K562 (cell line): ENCODE results near the gene ACBD6. TPM values are rescaled to one million over a fixed set of nuclear protein-coding genes. Genes with fewer than 3 reads are reported as not detected.

Experiments
- ATAC-seq: fragments of 200-7000 bp; cut with Tn5 transposase; 3 replicates; pipeline ENCODE4 v1.9.1; 2020; ENCODE audit warnings: moderate library complexity
- BruUV-seq: library from RNA; stranded (reverse); fragments of 400-500 nt; replicated peaks from 2 replicates; lab custom pipeline; 2021; lab: Mats Ljungman, UMichigan
- CTCF ChIA-PET: fragments of 300-600 bp; formaldehyde crosslinking; extraction: SDS; loops from one replicate; lab custom pipeline; 2021; ENCODE audit warnings: low intra/inter-chr PET ratio; lab: Yijun Ruan, JAX
- POLR2A ChIA-PET: fragments of 300-600, 350-650 bp; sonication (Branson Sonifier 250); formaldehyde crosslinking; extraction: SDS; loops from one replicate; lab custom pipeline; 2021; ENCODE audit warnings: antibody characterized with exemption, inconsistent platforms; lab: Yijun Ruan, JAX
- DNase-seq, 4 experiments: peaks; one replicate each; pipeline versions ENCODE4 v3.0.0 to v3.0.0-alpha.2; 2011 to 2018; ENCODE audit warnings: low spot score in 3 of 4, mixed read lengths in 3 of 4; ENCODE audit errors: extremely low read depth in 1 of 4
- FAIRE-seq: peaks from 2 replicates; lab custom pipeline; 2011; peaks lifted over from hg19 to GRCh38; lab: Jason Lieb, UNC
- H2AFZ ChIP-seq: 2 replicates; pipeline ENCODE4 v1.6.0; 2011; ENCODE audit warnings: low read depth, low read length, control low read depth, inconsistent platforms
- H3K27ac ChIP-seq: fragments of 200-600 bp; 3 replicates; pipeline ENCODE4 v1.8.0; 2011; ENCODE audit warnings: low read depth, mild to moderate bottlenecking, control low read depth, inconsistent platforms, low read length, moderate library complexity, mixed read lengths; ENCODE audit errors: extremely low read depth
- H3K27me3 ChIP-seq, 2 experiments: fragments of 300-600 bp in 1 of 2; 2 replicates in 1 of 2; 3 replicates in 1 of 2; pipeline versions ENCODE4 v1.6.0 to v1.8.0; 2011; ENCODE audit warnings: inconsistent platforms in 2 of 2, low read length in 2 of 2, mild to moderate bottlenecking in 1 of 2, mixed read lengths in 1 of 2, moderate library complexity in 1 of 2; ENCODE audit not compliant: control insufficient read depth in 2 of 2, insufficient read depth in 2 of 2
- H3K36me3 ChIP-seq: fragments of 300-600 bp; 3 replicates; pipeline ENCODE4 v1.8.0; 2011; ENCODE audit warnings: mild to moderate bottlenecking, low read length, inconsistent platforms; ENCODE audit not compliant: control insufficient read depth, insufficient read depth
- H3K4me1 ChIP-seq, 2 experiments: fragments of 200-600 bp in 1 of 2; replicated peaks in 1 of 2; 2 replicates in 1 of 2; 3 replicates in 1 of 2; pipeline versions ENCODE4 v1.5.1 to v1.8.0; 2011; ENCODE audit warnings: inconsistent platforms in 2 of 2, low read length in 2 of 2, mild to moderate bottlenecking in 1 of 2, mixed read lengths in 1 of 2, moderate library complexity in 1 of 2; ENCODE audit not compliant: control insufficient read depth in 2 of 2, insufficient read depth in 2 of 2
- H3K4me2 ChIP-seq: 2 replicates; pipeline ENCODE4 v1.6.1; 2011; ENCODE audit warnings: low read length, control low read depth, inconsistent platforms, mixed read lengths; ENCODE audit not compliant: insufficient read depth
- H3K4me3 ChIP-seq: fragments of 200-600 bp; sonication (generic), shearing (Covaris generic); 2 replicates; pipeline ENCODE4 v1.5.1; 2016; ENCODE audit warnings: control low read depth, inconsistent platforms
- H3K79me2 ChIP-seq: fragments of 200-600 bp; 3 replicates; pipeline ENCODE4 v1.8.0; 2011; ENCODE audit warnings: low read length, inconsistent platforms; ENCODE audit not compliant: control insufficient read depth, insufficient read depth
- H3K9ac ChIP-seq, 2 experiments: 2 replicates each; pipeline versions ENCODE4 v1.6.0 to v1.6.1; 2011; ENCODE audit warnings: low read depth in 2 of 2, low read length in 2 of 2, control low read depth in 1 of 2, inconsistent platforms in 1 of 2, mild to moderate bottlenecking in 1 of 2, mixed read lengths in 1 of 2; ENCODE audit not compliant: insufficient read depth in 1 of 2
- H3K9me1 ChIP-seq: one replicate; pipeline ENCODE4 v1.6.0; 2011; ENCODE audit warnings: inconsistent platforms, mild to moderate bottlenecking, low read length, moderate library complexity; ENCODE audit not compliant: control insufficient read depth, insufficient read depth
- H3K9me3 ChIP-seq: replicated peaks from 2 replicates; pipeline ENCODE4 v1.5.1; 2011; ENCODE audit warnings: low read depth, low read length, inconsistent platforms; ENCODE audit not compliant: control insufficient read depth, insufficient read depth
- H4K20me1 ChIP-seq: replicated peaks from 2 replicates; pipeline ENCODE4 v1.6.1; 2011; ENCODE audit warnings: low read length, inconsistent platforms, mixed read lengths; ENCODE audit not compliant: control insufficient read depth, insufficient read depth
- ATF1 ChIP-seq, 2 experiments: fragments of 450-650 bp in 1 of 2; IDR thresholded peaks; 2 replicates each; pipeline ENCODE4 v1.6.1; 2016; ENCODE audit warnings: missing compliant biosample characterization in 1 of 2, missing genetic modification characterization in 1 of 2
- C11orf30 ChIP-seq: fragments of 450-650 bp; IDR thresholded peaks from 2 replicates; pipeline ENCODE4 v1.6.1; 2016; ENCODE audit warnings: low read depth, mild to moderate bottlenecking
- CREB5 ChIP-seq: fragments of 250-450 bp; sonication (Bioruptor Pico); IDR thresholded peaks from 2 replicates; pipeline ENCODE4 v1.5.0; 2020; ENCODE audit warnings: mild to moderate bottlenecking
- MAFG ChIP-seq: fragments of 450-650 bp; conservative IDR thresholded peaks from 2 replicates; pipeline ENCODE4 v1.6.1; 2016; ENCODE audit warnings: missing genetic modification characterization, missing compliant biosample characterization
- RAD21 ChIP-seq, 2 experiments: fragments of 250-450 bp in 1 of 2; fragments of 450-650 bp in 1 of 2; sonication (Bioruptor Pico) in 1 of 2; formaldehyde crosslinking in 1 of 2; IDR thresholded peaks in 1 of 2; conservative IDR thresholded peaks in 1 of 2; 2 replicates each; pipeline versions ENCODE4 v1.4.0 to v1.8.0; 2020 to 2022; ENCODE audit warnings: mild to moderate bottlenecking in 2 of 2, moderate library complexity in 1 of 2
- RFX7 ChIP-seq: fragments of 250-450 bp; sonication (Bioruptor Pico); IDR thresholded peaks from 2 replicates; pipeline ENCODE4 v1.5.1; 2021; ENCODE audit warnings: mild to moderate bottlenecking
- SREBF1 ChIP-seq: fragments of 150-350 bp; IDR thresholded peaks from 2 replicates; pipeline ENCODE4 v1.6.1; 2014; ENCODE audit warnings: antibody characterized with exemption, low read depth, low read length, borderline replicate concordance
- ZNF316 ChIP-seq: fragments of 450-650 bp; IDR thresholded peaks from 2 replicates; pipeline ENCODE4 v1.6.1; 2016
- WGBS: fragments of 100-300 bp; shearing (Covaris generic); methylation state at CpG from one replicate; pipeline ENCODE4 v1.1.6; 2016; ENCODE audit warnings: low coverage, mixed read lengths; ENCODE audit not compliant: insufficient coverage; ENCODE audit errors: missing lambda C conversion rate; 5-methylcytosine and 5-hydroxymethylcytosine counted together
- in situ Hi-C: fragments of 300-500 bp; cut with MboI; formaldehyde crosslinking; loops from 4 replicates; pipeline ENCODE4 v1.15.0; 2018; ENCODE audit warnings: inconsistent platforms, mixed read lengths
- intact Hi-C: fragments of 100-400 bp; cut with micrococcal nuclease; formaldehyde crosslinking; loops from 2 replicates; pipeline ENCODE4 v1.14.2; 2022
- polyA plus RNA-seq, 8 experiments: library from polyadenylated mRNA; depleted of rRNA in 4 of 8; stranded (reverse) in 5 of 8; unstranded in 3 of 8; fragments of >200 nt; fragmentation: Nextera tagmentation in 2 of 8; fragmentation: Illumina TruSeq in 1 of 8; extraction: Ambion mirVana in 2 of 8; extraction: Trizol in 1 of 8; gene quantifications; 2 replicates each; pipeline versions ENCODE4 v1.2.1 to v1.2.3, GENCODE V29; 2011 to 2014; ENCODE audit warnings: inconsistent platforms in 1 of 8, missing spikeins in 1 of 8
- total RNA-seq, 7 experiments: library from RNA; depleted of rRNA in 6 of 7; stranded (reverse); fragments of >200 nt in 6 of 7; fragmentation: Illumina TruSeq in 2 of 7; extraction: Trizol in 2 of 7; gene quantifications; 2 replicates each; pipeline versions ENCODE4 v1.2.1 to v1.2.3, GENCODE V29; 2011 to 2021; ENCODE audit warnings: low replicate concordance in 1 of 7
- TF ChIP-seq, protein P1 (sequence below): fragments of 450-650 bp; IDR thresholded peaks from 2 replicates; pipeline ENCODE4 v1.6.1; 2016; ENCODE audit warnings: mild to moderate bottlenecking, moderate library complexity

Gene ACBD6
- total and polyA plus RNA-seq, 9 of the 15 experiments (the other 6 are each of a cell fraction or from before 2014, with no cell fraction given) = 16.9 to 107 (median 77.7) TPM

DNA sequence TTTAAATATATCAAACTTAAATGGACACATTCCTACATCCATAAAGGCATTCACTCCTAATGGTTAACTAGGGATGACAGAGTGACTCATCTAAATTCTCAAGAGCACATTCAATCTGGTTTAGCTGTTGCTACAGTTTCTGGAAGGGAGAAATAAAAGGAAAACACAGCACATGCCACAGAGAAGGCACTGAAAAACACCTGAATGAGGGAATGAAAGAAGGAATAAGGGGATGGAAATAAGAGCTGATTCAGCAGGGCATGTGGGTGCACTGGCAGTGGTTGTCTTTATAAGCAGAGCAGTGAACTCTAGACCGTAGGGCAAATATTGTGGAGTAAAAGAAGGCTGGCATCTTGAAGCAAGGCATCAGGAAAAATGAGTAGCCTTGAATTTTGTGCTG, 193.0 kb downstream of the ACBD6 start:
- intact Hi-C loops = no loop called here
- no peaks in the 10 kb centered on the region for H3K4me1 ChIP-seq
- no peaks in the 10 kb centered on the region for H3K27me3 ChIP-seq
- no peaks in the 10 kb centered on the region; the same call in 2 of the 3 replicates for H3K79me2 ChIP-seq
- no peak overlapping the region for H3K4me2 ChIP-seq
- no peak for DNase-seq
- H4K20me1 ChIP-seq = no peaks in the 10 kb centered on the region
- peaks cover 14% of the 10 kb centered on the region; the same call in 2 of the 3 replicates for H3K36me3 ChIP-seq
- no peak overlapping the region for H2AFZ ChIP-seq
- CTCF ChIA-PET = no interaction called here
- no peaks in the 10 kb centered on the region for H3K9me1 ChIP-seq
- no TSS peak for BruUV-seq
- H3K4me3 ChIP-seq = no peak overlapping the region
- TF ChIP-seq ZNF316 (peak; percentile 58), MAFG (tag) (peak; percentile 37; the same call in 1 of the 2 replicates), RAD21 (CRISPR knock-in tag; conservative IDR thresholded peaks at IDR 0.05 in 1 of 2, IDR thresholded peaks at IDR 0.05 in 1 of 2) (no peak), CREB5 (CRISPR knock-in tag) (no peak), C11orf30 (peak; percentile 37; the same call in 1 of the 2 replicates), RFX7 (CRISPR knock-in tag) (no peak), ATF1 (CRISPR knock-in tag; IDR thresholded peaks at IDR 0.05) (no peak), ATF1 (tag; IDR thresholded peaks at IDR 0.05) (no peak), SREBF1 (no peak)
- TF ChIP-seq, protein P1, sequence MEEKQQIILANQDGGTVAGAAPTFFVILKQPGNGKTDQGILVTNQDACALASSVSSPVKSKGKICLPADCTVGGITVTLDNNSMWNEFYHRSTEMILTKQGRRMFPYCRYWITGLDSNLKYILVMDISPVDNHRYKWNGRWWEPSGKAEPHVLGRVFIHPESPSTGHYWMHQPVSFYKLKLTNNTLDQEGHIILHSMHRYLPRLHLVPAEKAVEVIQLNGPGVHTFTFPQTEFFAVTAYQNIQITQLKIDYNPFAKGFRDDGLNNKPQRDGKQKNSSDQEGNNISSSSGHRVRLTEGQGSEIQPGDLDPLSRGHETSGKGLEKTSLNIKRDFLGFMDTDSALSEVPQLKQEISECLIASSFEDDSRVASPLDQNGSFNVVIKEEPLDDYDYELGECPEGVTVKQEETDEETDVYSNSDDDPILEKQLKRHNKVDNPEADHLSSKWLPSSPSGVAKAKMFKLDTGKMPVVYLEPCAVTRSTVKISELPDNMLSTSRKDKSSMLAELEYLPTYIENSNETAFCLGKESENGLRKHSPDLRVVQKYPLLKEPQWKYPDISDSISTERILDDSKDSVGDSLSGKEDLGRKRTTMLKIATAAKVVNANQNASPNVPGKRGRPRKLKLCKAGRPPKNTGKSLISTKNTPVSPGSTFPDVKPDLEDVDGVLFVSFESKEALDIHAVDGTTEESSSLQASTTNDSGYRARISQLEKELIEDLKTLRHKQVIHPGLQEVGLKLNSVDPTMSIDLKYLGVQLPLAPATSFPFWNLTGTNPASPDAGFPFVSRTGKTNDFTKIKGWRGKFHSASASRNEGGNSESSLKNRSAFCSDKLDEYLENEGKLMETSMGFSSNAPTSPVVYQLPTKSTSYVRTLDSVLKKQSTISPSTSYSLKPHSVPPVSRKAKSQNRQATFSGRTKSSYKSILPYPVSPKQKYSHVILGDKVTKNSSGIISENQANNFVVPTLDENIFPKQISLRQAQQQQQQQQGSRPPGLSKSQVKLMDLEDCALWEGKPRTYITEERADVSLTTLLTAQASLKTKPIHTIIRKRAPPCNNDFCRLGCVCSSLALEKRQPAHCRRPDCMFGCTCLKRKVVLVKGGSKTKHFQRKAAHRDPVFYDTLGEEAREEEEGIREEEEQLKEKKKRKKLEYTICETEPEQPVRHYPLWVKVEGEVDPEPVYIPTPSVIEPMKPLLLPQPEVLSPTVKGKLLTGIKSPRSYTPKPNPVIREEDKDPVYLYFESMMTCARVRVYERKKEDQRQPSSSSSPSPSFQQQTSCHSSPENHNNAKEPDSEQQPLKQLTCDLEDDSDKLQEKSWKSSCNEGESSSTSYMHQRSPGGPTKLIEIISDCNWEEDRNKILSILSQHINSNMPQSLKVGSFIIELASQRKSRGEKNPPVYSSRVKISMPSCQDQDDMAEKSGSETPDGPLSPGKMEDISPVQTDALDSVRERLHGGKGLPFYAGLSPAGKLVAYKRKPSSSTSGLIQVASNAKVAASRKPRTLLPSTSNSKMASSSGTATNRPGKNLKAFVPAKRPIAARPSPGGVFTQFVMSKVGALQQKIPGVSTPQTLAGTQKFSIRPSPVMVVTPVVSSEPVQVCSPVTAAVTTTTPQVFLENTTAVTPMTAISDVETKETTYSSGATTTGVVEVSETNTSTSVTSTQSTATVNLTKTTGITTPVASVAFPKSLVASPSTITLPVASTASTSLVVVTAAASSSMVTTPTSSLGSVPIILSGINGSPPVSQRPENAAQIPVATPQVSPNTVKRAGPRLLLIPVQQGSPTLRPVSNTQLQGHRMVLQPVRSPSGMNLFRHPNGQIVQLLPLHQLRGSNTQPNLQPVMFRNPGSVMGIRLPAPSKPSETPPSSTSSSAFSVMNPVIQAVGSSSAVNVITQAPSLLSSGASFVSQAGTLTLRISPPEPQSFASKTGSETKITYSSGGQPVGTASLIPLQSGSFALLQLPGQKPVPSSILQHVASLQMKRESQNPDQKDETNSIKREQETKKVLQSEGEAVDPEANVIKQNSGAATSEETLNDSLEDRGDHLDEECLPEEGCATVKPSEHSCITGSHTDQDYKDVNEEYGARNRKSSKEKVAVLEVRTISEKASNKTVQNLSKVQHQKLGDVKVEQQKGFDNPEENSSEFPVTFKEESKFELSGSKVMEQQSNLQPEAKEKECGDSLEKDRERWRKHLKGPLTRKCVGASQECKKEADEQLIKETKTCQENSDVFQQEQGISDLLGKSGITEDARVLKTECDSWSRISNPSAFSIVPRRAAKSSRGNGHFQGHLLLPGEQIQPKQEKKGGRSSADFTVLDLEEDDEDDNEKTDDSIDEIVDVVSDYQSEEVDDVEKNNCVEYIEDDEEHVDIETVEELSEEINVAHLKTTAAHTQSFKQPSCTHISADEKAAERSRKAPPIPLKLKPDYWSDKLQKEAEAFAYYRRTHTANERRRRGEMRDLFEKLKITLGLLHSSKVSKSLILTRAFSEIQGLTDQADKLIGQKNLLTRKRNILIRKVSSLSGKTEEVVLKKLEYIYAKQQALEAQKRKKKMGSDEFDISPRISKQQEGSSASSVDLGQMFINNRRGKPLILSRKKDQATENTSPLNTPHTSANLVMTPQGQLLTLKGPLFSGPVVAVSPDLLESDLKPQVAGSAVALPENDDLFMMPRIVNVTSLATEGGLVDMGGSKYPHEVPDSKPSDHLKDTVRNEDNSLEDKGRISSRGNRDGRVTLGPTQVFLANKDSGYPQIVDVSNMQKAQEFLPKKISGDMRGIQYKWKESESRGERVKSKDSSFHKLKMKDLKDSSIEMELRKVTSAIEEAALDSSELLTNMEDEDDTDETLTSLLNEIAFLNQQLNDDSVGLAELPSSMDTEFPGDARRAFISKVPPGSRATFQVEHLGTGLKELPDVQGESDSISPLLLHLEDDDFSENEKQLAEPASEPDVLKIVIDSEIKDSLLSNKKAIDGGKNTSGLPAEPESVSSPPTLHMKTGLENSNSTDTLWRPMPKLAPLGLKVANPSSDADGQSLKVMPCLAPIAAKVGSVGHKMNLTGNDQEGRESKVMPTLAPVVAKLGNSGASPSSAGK = no peak
- TF ChIP-seq, all 486 proteins: peak for 3
- Histone ChIP-seq H3K9me3 (no peaks in the 10 kb centered on the region), H3K27ac (no peak overlapping the region), H3K9ac (no peak overlapping the region)
- ATAC-seq (no peak), FAIRE-seq (no peak)
- 88% methylated on average over 1 of the region's 1 CpG for WGBS
- in situ Hi-C loops = no loop called here
- POLR2A ChIA-PET = interaction anchor here (0.8 to 1.4 kb wide), 3 partner anchors 10 to 137 kb away, joined by 3 read pairs; no protein-coding TSS in a partner anchor
